Stimulated activated CD4-positive, alpha-beta T cell treated with anti-CD3 and anti-CD28 coated beads, Interleukin-2, amount 100 ng/mL, for 48 hours (primary cell): ENCODE data around the gene TSTD2.
A peak's percentile ranks its signal among the peaks of the same experiment; 100 is the strongest.

Source experiments
- DNase-seq, 2 donors: peaks; one replicate each; pipeline ENCODE4 v3.0.0-alpha.2; 2020

TSTD2 gene

GRCh38 chr9:97632985-97633858 is at the start of gene TSTD2, which contains the start of gene NCBP1:
Gene TSTD2, minus strand, starts transcription at chr9:97633368. Its CDS starts 5,806 bp downstream, at chr9:97627562.
Gene NCBP1, plus strand, starts transcription at chr9:97633821. Its CDS starts 61 bp downstream, at chr9:97633882.
- DNase-seq, result peak; percentile 91 to 92

- DNase-seq, result no peak
Measured at GRCh38 chr9:97682242-97682641, 49.1 kb upstream of the TSTD2 start.

GRCh38 chr9:97675655-97676054 is 42.5 kb upstream of the TSTD2 start:
- DNase-seq, result no peak

- DNase-seq, result no peak
Measured at GRCh38 chr9:97673922-97674321, 40.8 kb upstream of the TSTD2 start.

- DNase-seq, result no peak
Measured at GRCh38 chr9:97672403-97672802, 39.2 kb upstream of the TSTD2 start.

GRCh38 chr9:97670586-97670985 is 37.4 kb upstream of the TSTD2 start:
- DNase-seq, result no peak

DNA sequence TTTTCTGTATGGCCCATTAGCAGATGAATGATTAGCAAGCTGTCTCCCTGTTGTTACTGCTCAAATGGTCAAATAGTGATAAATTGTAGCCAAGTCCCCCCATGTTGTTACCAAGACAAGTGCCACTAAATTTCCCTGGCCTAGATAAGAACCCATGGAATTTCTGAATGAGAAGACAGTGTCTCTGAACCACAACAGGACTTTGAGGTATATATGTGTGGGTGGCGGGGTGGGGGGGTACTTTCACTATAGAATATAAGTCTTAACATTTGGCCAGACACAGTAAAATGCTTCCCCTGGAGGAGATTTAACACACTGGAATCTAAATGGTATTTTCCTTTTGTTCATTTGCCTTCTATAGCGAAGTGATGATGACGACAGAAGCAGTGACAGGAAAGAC is 35.3 kb upstream of the TSTD2 start:
- DNase-seq, result no peak

DNA sequence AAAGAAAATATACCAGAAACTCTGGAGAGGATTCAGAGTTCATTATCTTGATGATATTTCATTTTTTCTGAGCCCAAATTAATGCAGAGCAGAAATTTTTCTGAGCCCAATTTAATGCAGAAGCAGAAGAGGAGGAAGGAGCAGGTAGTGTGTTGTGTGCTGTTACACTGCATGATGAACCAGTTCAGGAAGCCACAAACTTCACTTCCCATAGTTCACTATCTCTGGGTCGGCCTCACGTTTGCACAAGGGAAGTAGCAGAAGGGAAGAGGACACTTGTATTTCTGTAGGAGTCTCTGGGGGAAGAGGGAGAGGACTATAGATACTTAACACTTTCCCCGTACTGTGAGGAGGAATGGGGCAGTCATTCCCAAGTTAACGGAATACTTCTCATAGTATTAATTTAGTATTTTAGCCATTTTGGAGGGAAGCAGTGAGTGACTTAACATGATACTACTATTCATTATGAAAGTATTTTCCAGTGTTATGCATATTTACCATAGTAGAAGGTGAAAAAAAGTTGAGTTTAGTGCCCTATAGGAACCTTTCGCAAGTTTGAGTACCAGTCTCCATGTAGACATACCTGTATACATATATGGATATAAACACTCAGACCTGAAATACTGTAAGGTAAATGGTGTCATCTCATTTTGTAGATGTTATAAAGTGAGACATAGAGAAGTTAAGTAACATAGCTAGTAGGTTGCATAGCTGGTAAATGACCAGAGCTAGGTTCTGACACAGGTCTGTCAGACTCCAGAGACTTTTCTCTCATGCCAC is 33.9 kb upstream of the TSTD2 start:
- DNase-seq, result no peak

GRCh38 chr9:97665742-97666141 is 32.6 kb upstream of the TSTD2 start:
- no peak for DNase-seq

DNA sequence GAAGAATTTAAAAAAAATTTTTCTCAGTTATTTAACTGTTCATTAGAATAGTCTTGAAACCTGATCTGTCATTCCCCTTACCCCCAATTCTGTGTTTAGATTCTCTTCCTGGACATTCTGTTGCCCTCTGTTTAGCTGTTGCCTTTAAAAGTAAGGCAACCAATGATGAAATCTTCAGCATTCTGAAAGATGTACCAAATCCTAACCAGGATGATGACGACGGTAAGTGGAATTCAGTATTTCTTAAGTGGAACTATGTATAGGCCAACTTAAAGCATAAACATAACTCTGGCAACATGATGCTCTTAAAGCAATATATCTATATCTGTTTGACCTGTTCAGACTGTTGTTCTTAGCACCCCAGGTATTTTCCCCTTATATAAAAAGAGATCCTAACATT is 27.7 kb upstream of the TSTD2 start:
- no peak for DNase-seq

- DNase-seq, result no peak
Measured at GRCh38 chr9:97660340-97660739, 27.2 kb upstream of the TSTD2 start.

- DNase-seq, result no peak
Measured at GRCh38 chr9:97659771-97660170, 26.6 kb upstream of the TSTD2 start.

DNA sequence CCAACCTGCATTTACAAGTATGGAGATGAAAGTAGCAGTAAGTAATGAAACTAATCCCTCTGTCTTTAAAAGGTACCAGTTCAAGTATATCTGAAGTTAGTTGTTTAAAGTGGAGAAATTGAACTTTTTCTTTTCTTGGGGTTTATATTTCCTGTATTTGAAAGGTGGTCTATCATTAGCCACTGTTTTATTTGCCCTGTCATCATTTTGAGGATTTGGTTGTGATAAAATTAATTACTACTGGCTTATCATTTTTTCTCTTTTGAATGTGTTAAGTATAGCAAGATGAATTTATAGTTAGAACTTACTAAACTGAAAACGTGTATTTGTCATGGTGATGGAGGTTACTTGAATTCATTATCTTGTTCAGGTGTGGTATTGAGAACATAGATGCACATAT is 25.5 kb upstream of the TSTD2 start:
- DNase-seq, result no peak

DNA sequence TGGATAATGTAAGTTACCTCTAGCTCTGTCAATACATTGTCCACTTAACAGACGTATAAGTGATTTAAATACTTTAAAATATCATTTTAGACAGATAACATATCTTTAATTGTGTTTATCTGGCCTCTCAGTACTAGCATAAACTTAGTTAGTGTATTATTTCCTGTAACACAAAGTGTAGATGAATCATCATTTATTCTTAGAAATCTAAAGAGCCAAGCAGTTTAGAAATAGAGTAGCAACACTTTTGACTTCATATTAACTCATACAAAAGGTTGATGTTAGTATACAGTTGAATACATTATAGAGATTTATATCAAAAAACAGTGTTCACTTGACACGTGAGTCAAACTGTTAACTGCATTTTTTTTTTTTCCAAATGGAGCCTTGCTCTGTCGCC is 18.5 kb upstream of the TSTD2 start:
- no peak for DNase-seq

- DNase-seq, result no peak
Measured at GRCh38 chr9:97647996-97648395, 14.8 kb upstream of the TSTD2 start.

DNA sequence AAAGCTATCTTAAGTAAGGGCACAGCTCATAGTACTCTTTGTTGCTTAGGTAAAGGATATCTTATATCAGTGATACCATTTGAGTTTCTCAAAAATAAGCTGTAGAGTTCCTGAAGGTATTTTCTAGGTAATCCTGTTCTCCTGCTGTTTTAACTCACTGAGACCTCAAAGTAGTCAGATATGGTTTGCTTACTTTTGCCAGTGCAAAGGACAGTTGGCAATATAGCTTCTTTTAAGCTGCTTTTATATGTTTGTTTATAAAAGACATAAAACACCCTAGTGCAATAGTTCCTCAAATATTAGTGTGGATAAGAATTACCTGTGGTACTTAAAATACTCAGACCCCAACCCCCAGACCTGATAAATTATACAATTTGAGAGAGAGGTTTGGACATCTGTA is 12.6 kb upstream of the TSTD2 start:
- DNase-seq, result no peak

GRCh38 chr9:97640325-97640724 is 7.2 kb upstream of the TSTD2 start:
- no peak for DNase-seq

- no peak for DNase-seq
Measured at GRCh38 chr9:97638666-97639065, 5.5 kb upstream of the TSTD2 start.

DNA sequence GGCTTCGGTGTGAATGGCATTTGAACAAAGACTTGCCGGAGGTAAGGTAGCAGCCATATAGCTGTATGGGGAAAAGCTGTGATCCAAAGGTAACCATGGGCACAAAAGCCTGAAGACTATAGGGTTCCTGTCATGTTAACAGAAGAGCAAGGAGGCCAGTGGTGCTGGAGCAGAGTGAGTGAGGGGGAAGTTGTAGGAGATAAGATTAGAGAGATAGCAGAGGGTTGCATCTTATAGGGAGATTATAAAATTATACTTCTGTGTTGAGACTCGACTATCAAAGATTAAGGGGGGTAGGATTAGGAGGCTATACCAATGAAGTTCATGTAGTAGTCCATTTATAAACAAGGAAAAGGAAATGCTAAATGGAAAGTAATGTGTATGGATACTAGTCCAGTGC is 3.7 kb upstream of the TSTD2 start:
- DNase-seq, result no peak

GRCh38 chr9:97635026-97635425 is 1.9 kb upstream of the TSTD2 start:
- DNase-seq, result no peak

- peak in 1 of 2 donors; percentile 6 for DNase-seq
Measured at GRCh38 chr9:97633859-97634490, 807 bp upstream of the TSTD2 start.

GRCh38 chr9:97632248-97632984 is 752 bp downstream of the TSTD2 start:
- DNase-seq, result peak in 1 of 2 donors; percentile 21

GRCh38 chr9:97630591-97630990 is 2.6 kb downstream of the TSTD2 start:
- DNase-seq, result no peak
